KOPT-K1 (cell line): Measurements from ENCODE around the gene GIPC2.

Experiments used
- H3K27ac ChIP-seq: fragments of 200-600 bp; sonication (generic); 2 replicates; pipeline ENCODE4 v1.5.1; 2016; ENCODE audit warnings: antibody characterized with exemption, mild to moderate bottlenecking, low read depth, low read length; ENCODE audit not compliant: poor library complexity, severe bottlenecking
- H3K36me3 ChIP-seq: fragments of 200-600 bp; sonication (generic); 2 replicates; pipeline ENCODE4 v1.5.1; 2017; ENCODE audit warnings: antibody characterized with exemption, mild to moderate bottlenecking, low read length, moderate library complexity; ENCODE audit not compliant: insufficient read depth
- H3K9me3 ChIP-seq: fragments of 200-600 bp; sonication (generic); 2 replicates; pipeline ENCODE4 v1.5.1; 2017; ENCODE audit warnings: antibody characterized with exemption, low read length, mild to moderate bottlenecking; ENCODE audit not compliant: insufficient read depth, poor library complexity, severe bottlenecking

The GIPC2 gene

DNA sequence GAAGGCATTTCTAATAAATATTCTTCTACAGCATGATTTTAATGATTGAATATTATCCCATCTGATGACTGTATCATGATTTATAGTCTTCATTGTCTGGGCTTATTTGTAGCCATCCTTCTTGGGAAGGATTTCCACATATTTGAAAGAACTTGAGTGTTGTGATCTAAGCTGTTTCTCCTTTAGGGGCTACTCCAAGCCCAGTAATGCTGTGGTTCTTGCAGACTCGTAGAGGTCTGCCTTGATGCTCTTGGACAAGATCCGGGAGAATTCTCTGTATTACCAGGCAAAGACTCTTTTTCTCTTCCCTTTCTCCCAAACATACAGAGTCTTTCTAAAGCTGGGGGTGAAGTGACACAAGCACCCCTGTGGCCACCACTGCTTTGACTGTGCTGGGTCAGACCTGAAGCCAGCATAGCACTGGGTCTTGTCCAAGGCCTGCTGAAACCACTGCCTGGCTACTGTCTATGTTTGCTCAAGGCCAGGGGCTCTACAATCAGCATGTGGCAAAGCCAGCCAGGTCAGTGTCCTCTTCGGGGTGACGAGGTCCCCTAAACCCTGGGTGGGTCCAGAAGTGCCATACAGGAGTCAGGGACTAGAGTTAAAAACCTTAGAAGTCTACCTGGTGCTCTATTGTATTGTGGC, 107.4 kb downstream of the GIPC2 start:
- no peak overlapping the region for H3K27ac ChIP-seq
- no peaks in the 10 kb centered on the region for H3K9me3 ChIP-seq
- no peaks in the 10 kb centered on the region for H3K36me3 ChIP-seq

DNA sequence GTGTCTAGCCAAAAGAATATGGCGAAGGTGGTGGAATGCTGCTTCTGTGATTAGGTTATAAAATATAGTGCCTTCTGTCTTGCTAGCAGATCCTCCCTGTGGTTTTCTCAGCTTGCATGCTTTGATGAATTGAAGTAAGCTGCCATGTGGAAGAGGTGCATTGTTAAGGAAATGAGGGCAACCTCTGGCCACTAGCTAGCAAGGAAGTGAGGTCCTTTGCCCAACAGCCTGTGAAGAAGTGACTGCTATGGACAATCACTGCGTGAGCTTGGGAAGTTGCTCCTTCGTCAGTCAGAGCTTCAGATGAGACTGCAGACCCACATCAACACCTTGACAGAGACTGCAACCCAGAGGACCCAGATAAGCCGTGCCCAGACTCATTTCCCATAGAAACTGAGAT, 109.4 kb downstream of the GIPC2 start:
- no peaks in the 10 kb centered on the region for H3K9me3 ChIP-seq
- H3K27ac ChIP-seq: no peak overlapping the region
- no peaks in the 10 kb centered on the region for H3K36me3 ChIP-seq

DNA sequence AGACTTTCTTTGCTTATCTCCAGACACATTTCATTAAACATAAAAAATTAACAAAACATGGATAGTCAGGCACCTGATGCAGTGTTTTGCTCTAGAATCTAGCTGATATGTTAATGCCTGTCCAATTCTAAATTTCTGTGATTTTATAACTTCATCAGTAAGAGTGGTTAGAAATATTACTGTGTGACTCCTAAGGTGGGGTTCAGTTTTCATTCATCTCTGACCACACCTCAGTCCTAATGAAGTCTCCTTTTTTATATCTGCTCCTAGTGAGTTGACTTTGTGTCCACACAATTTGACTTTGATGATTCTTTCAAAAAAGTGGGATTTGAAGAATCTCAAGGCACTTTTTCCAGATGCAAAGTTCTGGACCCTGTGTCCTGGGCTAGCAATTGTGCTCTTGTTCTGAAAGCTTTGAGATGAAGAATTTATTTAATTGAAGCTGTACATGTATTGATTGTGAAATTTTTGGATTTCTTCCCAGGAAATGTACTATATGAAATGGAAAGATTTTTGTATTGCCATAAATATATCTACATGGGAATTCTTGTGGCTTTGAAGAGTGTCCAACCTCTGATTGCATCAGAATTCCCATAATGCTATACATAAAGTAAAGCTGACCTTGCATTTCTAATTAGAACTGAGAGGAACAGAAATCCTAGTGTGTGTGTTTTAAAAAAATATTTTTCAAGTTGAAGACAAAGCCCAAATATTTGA, 111.2 kb downstream of the GIPC2 start:
- no peaks in the 10 kb centered on the region for H3K9me3 ChIP-seq
- no peaks in the 10 kb centered on the region for H3K36me3 ChIP-seq
- H3K27ac ChIP-seq: no peak overlapping the region

DNA sequence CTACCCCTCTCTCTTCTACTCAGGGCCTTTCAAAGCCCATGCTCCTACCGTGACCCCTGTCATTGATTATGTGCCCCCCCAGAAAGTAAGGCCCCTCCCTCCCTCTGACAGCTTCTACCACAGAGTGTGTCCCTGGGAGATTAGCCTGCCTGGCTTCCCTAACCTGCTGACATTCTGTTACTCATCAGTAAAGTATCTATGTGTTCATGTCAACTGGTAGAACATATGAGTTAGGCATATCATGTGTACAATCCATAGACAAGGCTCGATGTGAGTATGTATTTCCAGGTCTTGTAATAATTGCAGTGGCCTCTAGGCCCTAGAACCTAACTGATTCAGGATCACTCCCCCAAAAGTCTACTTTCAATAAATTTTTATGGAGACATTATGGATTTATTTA, 120.0 kb downstream of the GIPC2 start:
- H3K36me3 ChIP-seq: no peaks in the 10 kb centered on the region
- H3K9me3 ChIP-seq: no peaks in the 10 kb centered on the region
- no peak overlapping the region for H3K27ac ChIP-seq

DNA sequence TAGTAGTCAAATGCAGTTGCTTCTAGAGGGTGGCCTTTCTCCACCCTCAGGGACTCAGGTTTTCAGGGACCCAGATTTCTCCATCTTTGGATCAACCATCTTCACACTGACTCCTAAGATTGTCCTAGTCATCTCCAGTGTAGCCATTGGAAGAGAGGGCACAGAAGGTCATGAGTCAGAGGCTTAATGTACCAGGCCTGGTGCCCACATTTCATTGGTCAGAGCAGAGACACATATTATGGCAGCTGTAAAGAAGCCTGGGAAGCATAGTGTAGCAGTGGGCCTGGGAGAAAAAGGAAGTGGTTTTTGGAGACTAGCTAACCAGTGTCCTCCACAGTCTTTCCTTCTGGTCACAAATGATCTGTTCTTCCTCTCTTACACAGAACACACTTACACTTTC, 122.5 kb downstream of the GIPC2 start:
- no peak overlapping the region for H3K27ac ChIP-seq
- H3K36me3 ChIP-seq: no peaks in the 10 kb centered on the region
- H3K9me3 ChIP-seq: no peaks in the 10 kb centered on the region

DNA sequence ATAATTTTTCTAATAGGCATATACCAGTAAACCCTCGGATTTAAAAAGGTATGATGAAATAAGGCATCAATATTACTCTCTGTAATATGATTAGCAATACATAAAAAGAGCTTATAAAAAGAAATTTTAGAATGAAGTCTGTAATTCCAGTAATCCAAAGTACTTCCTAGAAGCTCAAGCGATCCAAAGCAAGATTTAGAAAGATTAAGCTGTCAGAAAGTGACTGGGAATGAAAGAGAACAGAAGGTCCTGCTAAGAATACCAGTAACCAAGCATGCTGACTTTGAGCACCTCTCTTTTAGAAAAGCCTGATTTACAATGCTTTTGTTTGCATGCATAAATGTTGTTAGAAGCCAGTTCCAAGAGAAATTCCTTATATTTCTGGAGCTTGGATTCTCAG, 125.1 kb downstream of the GIPC2 start:
- Histone ChIP-seq H3K9me3 (no peaks in the 10 kb centered on the region), H3K27ac (no peak overlapping the region), H3K36me3 (no peaks in the 10 kb centered on the region)

DNA sequence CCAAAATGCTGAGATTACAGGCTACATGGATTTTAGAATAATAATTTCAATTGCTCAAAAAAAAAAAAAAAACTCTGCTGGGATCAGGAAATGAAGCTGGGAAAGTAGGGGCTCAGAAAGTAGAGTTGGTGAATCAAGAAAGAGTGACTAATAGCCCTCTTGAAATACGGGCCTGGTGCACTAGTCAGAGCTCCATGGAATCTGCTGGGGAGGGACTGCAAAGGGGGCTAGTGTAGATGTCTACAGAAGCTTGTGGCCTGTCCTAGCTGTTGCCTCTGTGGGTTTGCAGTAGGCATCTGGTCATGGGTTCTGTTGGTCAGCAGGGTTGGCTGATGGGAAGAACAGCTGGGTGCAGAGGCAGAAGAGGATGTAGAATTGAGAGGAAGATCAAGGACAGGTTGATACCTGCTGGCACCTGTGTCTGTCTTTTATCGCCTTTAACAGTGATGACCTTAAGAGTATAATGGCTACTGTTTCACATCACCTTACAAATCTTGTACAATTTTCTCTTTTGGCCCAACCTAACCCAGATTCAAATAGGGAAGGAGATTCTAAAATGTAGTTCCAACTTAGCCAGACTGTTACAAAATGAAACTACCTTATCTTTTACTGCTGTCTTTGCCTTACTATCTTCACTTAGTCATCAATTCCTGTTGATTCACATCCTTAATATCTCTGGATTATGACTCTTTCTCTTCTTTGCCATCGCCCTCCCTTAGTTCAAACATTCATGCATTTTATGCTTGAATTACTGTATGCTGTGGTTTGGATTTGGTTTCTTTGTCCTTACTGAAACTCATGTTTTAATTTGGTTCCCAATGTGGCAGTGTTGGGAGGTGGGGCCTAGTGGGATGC, 126.2 kb downstream of the GIPC2 start:
- H3K9me3 ChIP-seq: no peaks in the 10 kb centered on the region
- no peak overlapping the region for H3K27ac ChIP-seq
- no peaks in the 10 kb centered on the region for H3K36me3 ChIP-seq

DNA sequence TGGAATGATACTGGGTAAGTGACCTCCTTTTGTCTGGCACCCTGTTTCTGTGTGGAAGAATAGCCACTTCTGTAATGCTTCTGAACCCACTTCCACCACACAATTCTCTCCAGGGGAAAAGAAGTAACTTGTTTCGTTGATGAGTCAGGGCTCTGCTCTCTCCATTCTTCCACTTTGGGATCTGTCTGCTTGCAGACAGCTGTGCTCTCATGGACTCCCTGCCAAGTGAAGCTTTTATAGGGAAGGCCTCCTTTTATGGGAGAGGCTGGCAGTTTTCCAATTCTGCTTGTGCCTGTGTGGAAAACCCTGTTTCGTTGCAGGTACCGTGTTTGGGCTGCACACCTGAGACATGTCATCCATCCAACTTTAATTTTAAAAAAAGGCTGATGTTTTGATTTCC, 130.7 kb downstream of the GIPC2 start:
- Histone ChIP-seq H3K36me3 (no peaks in the 10 kb centered on the region), H3K9me3 (no peaks in the 10 kb centered on the region), H3K27ac (no peak overlapping the region)

DNA sequence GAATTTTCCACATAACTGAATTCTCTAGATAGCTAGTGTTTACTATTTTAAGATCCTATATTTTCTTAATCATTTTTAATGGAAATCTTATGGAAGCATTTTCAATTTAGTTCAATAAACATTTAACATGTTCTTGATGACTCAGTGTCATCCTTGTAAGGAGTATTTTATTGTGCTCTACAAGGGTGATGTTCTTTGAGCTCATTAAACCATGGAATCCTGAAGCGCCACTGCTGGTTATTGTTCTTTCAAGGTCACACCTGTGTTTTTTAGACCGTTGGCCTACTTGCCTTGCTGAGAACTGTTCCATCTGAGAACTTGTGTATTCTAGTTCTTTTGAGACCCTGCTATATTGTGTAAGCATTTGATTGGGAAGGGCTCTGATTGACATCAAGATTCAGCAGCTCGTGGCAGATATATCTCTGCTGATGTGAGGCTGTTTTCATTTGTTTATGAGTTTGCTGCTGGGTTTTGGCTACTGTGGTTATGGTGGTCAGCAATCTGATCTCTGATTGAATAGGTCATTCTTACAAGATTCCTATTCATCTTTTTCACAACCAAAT, 132.0 kb downstream of the GIPC2 start:
- no peaks in the 10 kb centered on the region for H3K36me3 ChIP-seq
- H3K27ac ChIP-seq: no peak overlapping the region
- H3K9me3 ChIP-seq: no peaks in the 10 kb centered on the region

DNA sequence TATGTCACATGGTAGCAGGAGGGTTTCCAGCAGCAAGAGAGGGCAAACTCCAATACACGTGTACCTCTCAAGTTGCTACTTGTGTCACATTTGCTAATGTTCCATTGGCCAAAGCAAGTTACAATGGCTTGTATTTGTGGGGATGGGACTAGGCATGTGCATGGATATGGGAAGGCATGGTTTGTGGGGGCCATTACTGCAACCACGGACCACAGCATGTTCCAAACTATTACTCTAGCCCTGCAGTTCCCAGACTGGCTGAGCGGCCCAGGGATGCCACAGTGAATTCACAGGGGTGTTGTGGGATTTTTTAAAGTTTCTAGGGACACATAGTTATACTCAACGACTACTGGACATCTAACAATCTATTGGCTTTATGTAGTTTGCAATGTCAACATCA, 133.1 kb downstream of the GIPC2 start:
- no peak overlapping the region for H3K27ac ChIP-seq
- H3K36me3 ChIP-seq: no peaks in the 10 kb centered on the region
- no peaks in the 10 kb centered on the region for H3K9me3 ChIP-seq

DNA sequence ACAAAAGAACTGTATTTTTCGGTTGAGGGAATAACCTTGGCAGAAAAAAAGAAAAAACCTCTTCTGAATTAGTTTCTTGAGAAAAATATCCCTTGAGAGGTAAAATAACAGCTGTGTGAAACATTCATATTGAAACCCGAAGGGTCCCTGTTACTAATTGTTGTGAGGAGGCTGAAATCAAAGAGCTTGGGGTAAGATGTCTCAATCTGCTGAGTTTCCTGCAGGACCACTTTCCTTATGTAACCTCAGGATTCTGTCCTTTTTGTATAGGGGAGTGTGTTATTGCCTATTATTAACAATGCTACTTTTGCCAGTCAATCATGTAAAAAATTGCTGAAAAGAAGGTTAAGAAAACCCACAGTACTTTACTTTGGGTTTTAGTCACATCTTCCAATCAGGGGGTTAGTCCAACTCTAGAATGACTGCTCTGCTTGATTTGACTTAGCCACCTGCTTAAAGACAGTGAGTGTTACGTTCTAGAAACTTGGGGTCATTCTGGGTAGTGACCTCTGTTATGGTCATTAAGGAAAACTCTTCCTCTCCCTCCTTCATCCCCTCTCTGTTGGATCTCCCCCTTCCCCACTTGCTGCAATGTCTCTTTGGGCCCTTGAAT, 138.8 kb downstream of the GIPC2 start:
- Histone ChIP-seq H3K36me3 (no peaks in the 10 kb centered on the region), H3K9me3 (no peaks in the 10 kb centered on the region), H3K27ac (no peak overlapping the region)
